ENCODE data around the gene PDLIM5. TPM values are rescaled to one million over a fixed set of nuclear protein-coding genes. Genes with fewer than 3 reads are reported as not detected.
"Not testable (repeated sequence)": the region's sequence is repeated elsewhere in the genome, so short reads cannot be mapped to it uniquely, and the experiment has no call there.

The PDLIM5 gene
- 723 TPM for total RNA-seq (ENCODE audit: insufficient read depth, low replicate concordance)

- peak; percentile 96 for DNase-seq (ENCODE audit: low spot score)
These were observed at the start of gene PDLIM5 for GRCh38 chr4:94451695-94452475. TSS of gene PDLIM5 (plus strand) at chr4:94451942. CDS start at chr4:94455289, 3,347 bp downstream.

- DNase-seq (ENCODE audit: low spot score), result not testable (repeated sequence)
These were observed 49.3 kb upstream of the PDLIM5 start for GRCh38 chr4:94402439-94402838.

GRCh38 chr4:94403751-94404150 lies 48.0 kb upstream of the PDLIM5 start:
- no peak for DNase-seq (ENCODE audit: low spot score)

- DNase-seq (ENCODE audit: low spot score), result peak; percentile 90
These were observed 44.9 kb upstream of the PDLIM5 start for GRCh38 chr4:94406668-94407437.

- DNase-seq (ENCODE audit: low spot score), result peak; percentile 75
These were observed 43.9 kb upstream of the PDLIM5 start for GRCh38 chr4:94407846-94408245.

GRCh38 chr4:94408549-94409374 lies 43.0 kb upstream of the PDLIM5 start:
- peak; percentile 75 for DNase-seq (ENCODE audit: low spot score)

- no peak for DNase-seq (ENCODE audit: low spot score)
These were observed 42.4 kb upstream of the PDLIM5 start for GRCh38 chr4:94409375-94409679.

- peak; percentile 63 for DNase-seq (ENCODE audit: low spot score)
These were observed 41.8 kb upstream of the PDLIM5 start for GRCh38 chr4:94409962-94410361.

GRCh38 chr4:94410678-94411206 lies 41.0 kb upstream of the PDLIM5 start:
- peak; percentile 72 for DNase-seq (ENCODE audit: low spot score)

- DNase-seq (ENCODE audit: low spot score), result peak; percentile 59
These were observed 40.4 kb upstream of the PDLIM5 start for GRCh38 chr4:94411296-94411695.

- DNase-seq (ENCODE audit: low spot score), result peak; percentile 30
These were observed 39.6 kb upstream of the PDLIM5 start for GRCh38 chr4:94412019-94412657.

- peak; percentile 81 for DNase-seq (ENCODE audit: low spot score)
These were observed 39.1 kb upstream of the PDLIM5 start for GRCh38 chr4:94412658-94413038.

- peak; percentile 54 for DNase-seq (ENCODE audit: low spot score)
These were observed 38.5 kb upstream of the PDLIM5 start for GRCh38 chr4:94413085-94413840.

GRCh38 chr4:94414907-94415306 lies 36.8 kb upstream of the PDLIM5 start:
- no peak for DNase-seq (ENCODE audit: low spot score)

- DNase-seq (ENCODE audit: low spot score), result no peak
These were observed 36.3 kb upstream of the PDLIM5 start for GRCh38 chr4:94415448-94415847.

- DNase-seq (ENCODE audit: low spot score), result no peak
These were observed 35.4 kb upstream of the PDLIM5 start for GRCh38 chr4:94416335-94416734.

- no peak for DNase-seq (ENCODE audit: low spot score)
These were observed 34.8 kb upstream of the PDLIM5 start for GRCh38 chr4:94416981-94417380.

- no peak for DNase-seq (ENCODE audit: low spot score)
These were observed 32.2 kb upstream of the PDLIM5 start for GRCh38 chr4:94419549-94419948.

- peak; percentile 68 for DNase-seq (ENCODE audit: low spot score)
These were observed 31.8 kb upstream of the PDLIM5 start for GRCh38 chr4:94419956-94420355.

GRCh38 chr4:94420356-94420755 lies 31.4 kb upstream of the PDLIM5 start:
- no peak for DNase-seq (ENCODE audit: low spot score)

GRCh38 chr4:94426783-94427182 lies 25.0 kb upstream of the PDLIM5 start:
- no peak for DNase-seq (ENCODE audit: low spot score)

Measured in umbilical cord (tissue), 2 donors.